ENCODE results near the gene UVSSA.

Gene UVSSA

GRCh38 chr4:1353186-1354055 lies 6.4 kb downstream of the UVSSA start:
- TF ChIP-seq CTCF (IDR thresholded peaks at IDR 0.05; ENCODE audit: control insufficient read depth, extremely low read depth, insufficient read depth) = no peak
- no peak overlapping the region for H3K4me3 ChIP-seq (ENCODE audit: low read depth, low read length)
- no peak for DNase-seq (ENCODE audit: low read depth)

DNA sequence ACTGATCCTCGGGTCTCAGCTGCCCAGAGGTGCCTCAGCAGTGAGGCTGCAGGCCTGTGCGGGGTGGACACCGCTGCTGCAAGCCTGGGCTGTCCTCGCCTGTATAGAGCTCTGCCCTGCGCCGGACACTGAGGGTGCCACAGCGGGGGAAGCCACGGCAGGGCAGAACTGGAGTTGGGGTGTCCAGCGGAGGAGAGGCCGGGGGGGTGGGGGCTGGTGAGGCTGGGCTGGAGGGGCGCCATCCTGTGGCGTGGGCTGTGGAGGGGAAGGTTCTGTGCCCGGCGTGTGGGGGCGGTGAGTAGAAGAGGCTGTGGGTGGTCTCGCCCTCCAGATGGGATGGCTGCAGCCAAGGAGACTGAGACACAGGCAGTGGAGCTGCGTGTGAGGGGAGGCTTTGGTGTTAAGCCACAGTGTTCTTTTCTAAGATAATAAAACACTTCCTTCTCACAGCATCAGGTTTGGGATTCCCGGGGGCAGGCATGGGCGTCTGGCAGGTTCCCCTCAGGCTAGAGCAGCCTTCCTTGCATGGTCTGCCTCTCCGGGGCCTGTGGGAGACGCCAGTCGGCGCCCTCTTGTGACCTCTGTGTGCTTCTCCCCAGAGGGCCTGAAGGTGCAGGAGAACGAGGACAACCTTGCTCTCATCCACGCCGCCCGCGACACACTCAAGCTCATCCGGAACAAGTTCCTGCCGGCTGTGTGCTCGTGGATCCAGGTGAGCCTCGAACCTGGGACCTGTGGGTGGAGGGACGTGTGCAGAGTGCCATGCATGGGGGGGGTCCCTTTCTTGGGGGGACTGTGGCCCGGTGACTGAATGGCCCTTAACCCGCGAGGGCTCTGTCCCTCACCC lies 7.4 kb downstream of the UVSSA start:
- DNase-seq (ENCODE audit: low read depth) = no peak
- H3K4me3 ChIP-seq (ENCODE audit: low read depth, low read length) = no peak overlapping the region
- no peak for TF ChIP-seq CTCF (IDR thresholded peaks at IDR 0.05; ENCODE audit: control insufficient read depth, extremely low read depth, insufficient read depth)

DNA sequence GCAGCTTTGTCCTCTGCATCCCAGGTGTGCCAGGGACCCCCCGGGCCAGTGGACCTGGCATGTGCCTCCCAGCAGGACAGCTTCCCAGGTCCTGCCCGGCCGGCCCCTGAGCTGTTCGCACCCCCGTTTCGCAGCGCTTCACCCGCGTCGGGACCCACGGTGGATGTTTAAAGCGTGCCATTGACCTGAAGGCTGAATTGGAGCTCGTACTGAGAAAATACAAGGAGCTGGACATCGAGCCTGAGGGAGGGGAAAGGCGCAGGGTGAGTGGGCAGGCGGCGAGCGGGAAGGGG lies 7.9 kb downstream of the UVSSA start:
- TF ChIP-seq CTCF (IDR thresholded peaks at IDR 0.05; ENCODE audit: control insufficient read depth, extremely low read depth, insufficient read depth) = no peak
- no peak overlapping the region for H3K4me3 ChIP-seq (ENCODE audit: low read depth, low read length)
- no peak for DNase-seq (ENCODE audit: low read depth)

DNA sequence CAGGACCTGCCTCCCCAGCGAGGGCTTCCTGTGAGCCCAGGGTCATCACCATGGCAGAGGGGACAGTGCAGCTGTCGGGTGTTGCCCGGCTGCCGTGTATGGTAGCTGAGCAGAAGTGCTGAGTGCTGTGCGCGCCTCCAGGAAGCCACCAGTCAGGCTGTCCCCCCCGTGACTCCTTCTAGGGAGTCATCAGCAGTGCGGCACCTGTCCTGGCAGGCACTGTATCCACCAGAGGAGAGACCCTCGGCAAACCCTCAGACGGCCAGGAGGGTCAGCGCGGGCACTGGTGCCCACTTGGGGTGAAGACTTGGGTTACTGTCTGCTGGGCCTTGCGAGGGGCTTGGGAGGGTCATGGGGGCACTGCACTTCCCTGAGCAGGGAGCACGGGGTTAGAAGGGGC lies 8.4 kb downstream of the UVSSA start:
- TF ChIP-seq CTCF (IDR thresholded peaks at IDR 0.05; ENCODE audit: control insufficient read depth, extremely low read depth, insufficient read depth) = no peak
- no peak overlapping the region for H3K4me3 ChIP-seq (ENCODE audit: low read depth, low read length)

DNA sequence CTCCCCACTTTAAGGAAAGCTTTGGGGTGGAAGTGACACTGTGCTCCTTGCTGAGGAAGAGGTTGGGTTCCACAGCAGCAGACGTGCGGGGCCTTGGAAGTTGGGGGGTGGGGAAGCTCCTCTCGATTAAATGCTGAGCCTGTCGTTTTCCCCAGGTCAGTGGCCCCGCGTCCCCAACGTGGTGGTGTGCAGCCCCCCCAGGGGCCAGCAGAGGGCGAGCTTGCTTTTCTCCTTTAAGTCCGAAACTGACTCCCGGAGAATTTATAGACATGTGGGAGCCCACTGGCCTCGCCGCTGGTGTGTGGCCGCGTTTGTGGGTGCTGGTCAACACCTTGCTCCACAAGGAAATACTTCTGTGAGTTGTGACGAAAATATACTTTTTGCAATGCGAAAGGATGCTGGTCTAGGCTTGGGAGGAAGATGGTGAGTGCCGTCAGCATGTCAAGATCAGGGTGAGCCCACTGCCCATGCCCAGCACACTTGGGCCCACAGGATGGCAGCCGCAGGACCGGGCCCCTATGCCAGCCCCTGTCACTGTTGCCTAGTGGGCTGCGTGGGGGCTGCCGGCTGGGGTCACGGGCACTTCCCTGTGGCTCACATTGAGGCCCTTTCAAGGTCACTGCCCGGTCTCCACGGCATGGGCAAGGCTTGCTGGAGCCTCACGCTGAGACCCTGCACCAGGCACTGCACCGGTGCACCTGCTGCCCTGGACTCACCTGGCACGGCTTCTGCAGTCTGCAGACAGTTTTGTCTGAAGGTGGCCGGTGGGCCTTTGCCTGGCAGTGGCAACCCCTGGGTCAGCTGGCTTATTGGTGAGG lies 9.4 kb downstream of the UVSSA start:
- H3K4me3 ChIP-seq (ENCODE audit: low read depth, low read length) = no peak overlapping the region
- DNase-seq (ENCODE audit: low read depth) = no peak
- TF ChIP-seq CTCF (IDR thresholded peaks at IDR 0.05; ENCODE audit: control insufficient read depth, extremely low read depth, insufficient read depth) = peak; percentile 64

More for the DNA sequence above, 8.4 kb downstream of the UVSSA start:
- DNase-seq (ENCODE audit: low read depth) = no peak

DNA sequence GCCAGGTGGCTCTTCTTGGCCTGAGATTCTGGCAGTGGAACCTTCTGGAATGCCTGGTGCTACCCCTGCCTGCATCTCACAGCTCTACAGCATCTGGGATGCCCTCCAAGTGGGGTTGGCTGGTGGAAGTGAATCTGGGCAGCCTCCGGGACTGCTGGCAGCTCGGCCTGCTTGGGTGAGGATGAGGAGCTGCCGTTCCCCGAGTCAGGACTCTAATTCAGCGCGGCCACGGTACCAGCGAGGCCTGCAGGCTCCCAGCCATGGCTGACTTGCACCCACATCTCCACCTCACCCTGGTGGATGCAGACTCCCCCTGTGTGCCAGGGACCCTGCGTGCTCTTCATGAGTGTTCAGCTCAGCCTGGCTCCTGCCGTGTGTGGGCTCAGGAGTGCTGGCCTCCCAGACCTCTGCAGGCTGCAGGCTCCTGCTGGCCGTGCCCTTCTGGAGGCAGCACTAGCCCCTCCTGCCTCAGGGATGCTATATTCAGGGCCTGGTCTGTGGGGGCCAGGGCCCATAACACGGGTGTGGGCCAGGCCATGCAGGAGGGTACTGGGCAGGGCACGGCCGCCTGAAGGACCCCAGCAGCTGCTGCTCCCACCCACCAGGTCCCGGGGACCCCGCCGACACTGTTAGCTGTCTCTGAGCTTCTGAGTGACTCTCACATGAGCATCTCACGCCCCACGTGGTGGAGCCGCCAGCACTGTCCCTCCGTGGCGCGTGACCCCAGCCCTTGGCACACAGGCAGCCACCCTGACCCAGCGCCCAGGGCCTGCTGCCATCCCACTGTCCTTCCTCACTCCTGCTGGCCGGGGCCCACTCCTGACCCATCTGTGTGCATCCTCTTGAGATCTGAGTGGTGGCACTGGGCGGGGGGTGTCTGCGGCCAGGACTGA lies 10.6 kb downstream of the UVSSA start:
- H3K4me3 ChIP-seq (ENCODE audit: low read depth, low read length) = no peak overlapping the region
- no peak for TF ChIP-seq CTCF (IDR thresholded peaks at IDR 0.05; ENCODE audit: control insufficient read depth, extremely low read depth, insufficient read depth)
- DNase-seq (ENCODE audit: low read depth) = no peak

Data from LNCaP clone FGC (cell line).